H9 (cell line): Measurements from ENCODE around the gene KCNN2. TPM values are rescaled to one million over a fixed set of nuclear protein-coding genes. Genes with fewer than 3 reads are reported as not detected.

Experiments used
- DNase-seq: peaks from one replicate; pipeline ENCODE4 v3.0.0-alpha.2; 2017
- H2AFZ ChIP-seq: one replicate; pipeline ENCODE4 v1.6.1; 2013; ENCODE audit warnings: mild to moderate bottlenecking, low read length, control low read depth, moderate library complexity
- H2AK5ac ChIP-seq: 2 replicates; pipeline ENCODE4 v1.6.1; 2013; ENCODE audit warnings: low read length, control low read depth, mixed read lengths; ENCODE audit not compliant: insufficient read length
- H2BK120ac ChIP-seq: one replicate; pipeline ENCODE4 v1.6.1; 2013; ENCODE audit warnings: low read depth, mild to moderate bottlenecking, low read length, control low read depth, inconsistent platforms; ENCODE audit not compliant: poor library complexity, severe bottlenecking
- H2BK12ac ChIP-seq: 2 replicates; pipeline ENCODE4 v1.6.1; 2013; ENCODE audit warnings: low read length, control low read depth, mixed read lengths, low read depth; ENCODE audit not compliant: insufficient read length
- H2BK15ac ChIP-seq: 2 replicates; pipeline ENCODE4 v1.6.1; 2013; ENCODE audit warnings: low read depth, low read length, control low read depth
- H2BK20ac ChIP-seq: one replicate; pipeline ENCODE4 v1.6.1; 2013; ENCODE audit warnings: low read depth, mild to moderate bottlenecking, low read length, control low read depth, inconsistent platforms; ENCODE audit not compliant: poor library complexity, severe bottlenecking
- H2BK5ac ChIP-seq: 2 replicates; pipeline ENCODE4 v1.6.1; 2013; ENCODE audit warnings: low read length, control low read depth, mixed read lengths; ENCODE audit not compliant: insufficient read length
- H3K14ac ChIP-seq: 2 replicates; pipeline ENCODE4 v1.6.1; 2013; ENCODE audit warnings: low read length, control low read depth; ENCODE audit not compliant: insufficient read depth
- H3K18ac ChIP-seq: 2 replicates; pipeline ENCODE4 v1.6.1; 2013; ENCODE audit warnings: low read depth, mild to moderate bottlenecking, mixed read lengths, low read length, control low read depth; ENCODE audit not compliant: insufficient read length
- H3K23ac ChIP-seq: 2 replicates; pipeline ENCODE4 v1.6.1; 2013; ENCODE audit warnings: low read length, control low read depth, mixed read lengths, low read depth; ENCODE audit not compliant: insufficient read length
- H3K23me2 ChIP-seq: 2 replicates; pipeline ENCODE4 v1.6.1; 2013; ENCODE audit warnings: low read depth, mild to moderate bottlenecking, mixed read lengths, low read length, control low read depth; ENCODE audit not compliant: insufficient read length, poor library complexity, severe bottlenecking
- H3K27ac ChIP-seq: 2 replicates; pipeline ENCODE4 v1.5.1; 2013; ENCODE audit warnings: low read length, control low read depth, mixed read lengths, low read depth; ENCODE audit not compliant: insufficient read length
- H3K27me3 ChIP-seq: 2 replicates; pipeline ENCODE4 v1.6.1; 2013; ENCODE audit warnings: low read length, control low read depth, inconsistent platforms; ENCODE audit not compliant: insufficient read depth
- H3K4ac ChIP-seq: 2 replicates; pipeline ENCODE4 v1.6.1; 2013; ENCODE audit warnings: low read depth, mild to moderate bottlenecking, control low read depth, inconsistent platforms, low read length, moderate library complexity
- H3K4me1 ChIP-seq: 2 replicates; pipeline ENCODE4 v1.6.1; 2013; ENCODE audit warnings: low read length, control low read depth, inconsistent platforms; ENCODE audit not compliant: insufficient read depth
- H3K4me2 ChIP-seq: 2 replicates; pipeline ENCODE4 v1.6.1; 2013; ENCODE audit warnings: low read length, control low read depth, mixed read lengths; ENCODE audit not compliant: insufficient read length, insufficient read depth
- H3K56ac ChIP-seq: 2 replicates; pipeline ENCODE4 v1.6.1; 2013; ENCODE audit warnings: low read depth, mild to moderate bottlenecking, mixed read lengths, low read length, control low read depth; ENCODE audit not compliant: insufficient read length
- H3K79me1 ChIP-seq: 2 replicates; pipeline ENCODE4 v1.6.1; 2013; ENCODE audit warnings: low read depth, mild to moderate bottlenecking, moderate library complexity, low read length, control low read depth, inconsistent platforms; ENCODE audit not compliant: insufficient read depth, poor library complexity, severe bottlenecking
- H3K79me2 ChIP-seq: 2 replicates; pipeline ENCODE4 v1.6.1; 2013; ENCODE audit warnings: low read length, control low read depth, inconsistent platforms; ENCODE audit not compliant: insufficient read depth
- H3K9ac ChIP-seq: 2 replicates; pipeline ENCODE4 v1.6.1; 2013; ENCODE audit warnings: low read length, control low read depth, mixed read lengths; ENCODE audit not compliant: insufficient read length; ENCODE audit errors: extremely low read depth
- H3K9me3 ChIP-seq: one replicate; pipeline ENCODE4 v1.6.1; 2013; ENCODE audit warnings: low read depth, low read length, inconsistent platforms; ENCODE audit not compliant: control insufficient read depth
- H3T11ph ChIP-seq: one replicate; pipeline ENCODE4 v1.6.1; 2013; ENCODE audit warnings: mild to moderate bottlenecking, low read length, control low read depth, inconsistent platforms
- H4K20me1 ChIP-seq: one replicate; pipeline ENCODE4 v1.6.1; 2013; ENCODE audit not compliant: control insufficient read depth, insufficient read length, insufficient read depth
- H4K5ac ChIP-seq: 2 replicates; pipeline ENCODE4 v1.6.1; 2013; ENCODE audit warnings: low read depth, mild to moderate bottlenecking, mixed read lengths, low read length, control low read depth; ENCODE audit not compliant: insufficient read length
- H4K8ac ChIP-seq: replicated peaks from 2 replicates; pipeline ENCODE4 v1.6.1; 2013; ENCODE audit warnings: low read length, control low read depth, mixed read lengths, low read depth; ENCODE audit not compliant: insufficient read length
- H4K91ac ChIP-seq: 2 replicates; pipeline ENCODE4 v1.6.1; 2013; ENCODE audit warnings: low read depth, mild to moderate bottlenecking, moderate library complexity, mixed read lengths, low read length, control low read depth; ENCODE audit not compliant: insufficient read length
- H3K27ac Mint-ChIP-seq, 3 experiments: 2 replicates in 2 of 3; 3 replicates in 1 of 3; pipeline ENCODE4 v1.8.0; 2020 to 2021; ENCODE audit warnings: mixed read lengths in 3 of 3, mild to moderate bottlenecking in 1 of 3, moderate library complexity in 1 of 3
- H3K27me3 Mint-ChIP-seq: 2 replicates; pipeline ENCODE4 v1.8.0; 2021; ENCODE audit warnings: low read depth, mild to moderate bottlenecking, moderate library complexity, mixed read lengths
- H3K36me3 Mint-ChIP-seq, 3 experiments: 2 replicates in 2 of 3; 3 replicates in 1 of 3; pipeline ENCODE4 v1.8.0; 2020 to 2021; ENCODE audit warnings: low read depth in 3 of 3, mixed read lengths in 3 of 3; ENCODE audit not compliant: insufficient read depth in 1 of 3
- H3K4me1 Mint-ChIP-seq, 2 experiments: 2 replicates each; pipeline ENCODE4 v1.8.0; 2020; ENCODE audit warnings: mixed read lengths in 2 of 2
- H3K4me3 Mint-ChIP-seq, 2 experiments: 2 replicates in 1 of 2; 3 replicates in 1 of 2; pipeline ENCODE4 v1.8.0; 2020 to 2021; ENCODE audit warnings: mild to moderate bottlenecking in 2 of 2, mixed read lengths in 2 of 2, moderate library complexity in 1 of 2
- H3K9me3 Mint-ChIP-seq, 2 experiments: 2 replicates in 1 of 2; 3 replicates in 1 of 2; pipeline ENCODE4 v1.8.0; 2020; ENCODE audit warnings: mild to moderate bottlenecking in 2 of 2, mixed read lengths in 2 of 2, moderate library complexity in 1 of 2
- CTCF ChIP-seq: fragments of 200-600 bp; sonication (generic); conservative IDR thresholded peaks from 3 replicates; pipeline ENCODE4 v1.8.0; 2021; ENCODE audit warnings: antibody characterized with exemption, mild to moderate bottlenecking
- WGBS: extraction: QIAGEN DNeasy Blood & Tissue Kit; methylation state at CpG from one replicate; pipeline ENCODE4 v1.1.7; 2013; ENCODE audit warnings: missing lambda C conversion rate, low lambda C conversion rate, mixed read lengths; ENCODE audit not compliant: insufficient read length; ENCODE audit errors: extremely low coverage; 5-methylcytosine and 5-hydroxymethylcytosine counted together
- total RNA-seq: library from RNA; stranded (reverse); gene quantifications from 2 replicates; pipeline ENCODE4 v1.2.1, GENCODE V29; 2021

Gene KCNN2
- total RNA-seq, 1 experiment from 2014 or later, result 21.0 TPM

- Histone ChIP-seq H3K9me3 (no peaks in the 10 kb centered on the region), H4K20me1 (no peaks in the 10 kb centered on the region), H3K4ac (no peak overlapping the region), H3K23ac (no peak overlapping the region), H2BK12ac (no peak overlapping the region), H3K79me2 (no peaks in the 10 kb centered on the region), H2AK5ac (no peak overlapping the region), H4K91ac (no peak overlapping the region), H2BK15ac (no peak overlapping the region), H3K14ac (no peak overlapping the region), H2AFZ (no peak overlapping the region), H2BK5ac (no peak overlapping the region), H2BK120ac (no peak overlapping the region), H3K18ac (no peak overlapping the region), H3K4me2 (no peak overlapping the region), H4K8ac (no peak overlapping the region), H3K27me3 (no peaks in the 10 kb centered on the region), H3K23me2 (no peaks in the 10 kb centered on the region), H3K9ac (no peak overlapping the region), H3K27ac (no peak overlapping the region), H3T11ph (no peak overlapping the region), H3K4me1 (no peaks in the 10 kb centered on the region), H2BK20ac (no peak overlapping the region), H4K5ac (no peak overlapping the region), H3K79me1 (no peaks in the 10 kb centered on the region), H3K56ac (no peak overlapping the region)
- H3K36me3 Mint-ChIP-seq, result peaks cover 0 to 4% (median 0%) of the 10 kb centered on the region in 3 experiments; a peak in 4 of 7 replicates
- H3K27ac Mint-ChIP-seq, result no peak overlapping the region
- no peak for DNase-seq
- peaks cover 9 to 27% of the 10 kb centered on the region in 2 experiments; a peak in 4 of 5 replicates for H3K9me3 Mint-ChIP-seq
- no peak overlapping the region for H3K4me3 Mint-ChIP-seq
- no peaks in the 10 kb centered on the region for H3K4me1 Mint-ChIP-seq
- WGBS, result no CpG with 5 or more reads among the region's 1 CpG
- TF ChIP-seq CTCF, result no peak
- H3K27me3 Mint-ChIP-seq, result peaks cover 2% of the 10 kb centered on the region
These were observed 182.7 kb downstream of the KCNN2 start for GRCh38 chr5:114544561-114544960.
